HUES64 (cell line): ENCODE results near the gene MYH9.
"Not testable (repeated sequence)": the region's sequence is repeated elsewhere in the genome, so short reads cannot be mapped to it uniquely, and the experiment has no call there.

Experiments
- H3K27ac ChIP-seq: 2 replicates; pipeline ENCODE4 v1.7.0; 2013; ENCODE audit warnings: low read depth, low read length, inconsistent platforms
- H3K27me3 ChIP-seq: 2 replicates; pipeline ENCODE4 v1.6.1; 2013; ENCODE audit warnings: mild to moderate bottlenecking, low read length; ENCODE audit not compliant: insufficient read depth
- H3K36me3 ChIP-seq: 2 replicates; pipeline ENCODE4 v1.6.1; 2013; ENCODE audit warnings: mild to moderate bottlenecking, low read length; ENCODE audit not compliant: insufficient read depth
- H3K4me1 ChIP-seq: 2 replicates; pipeline ENCODE4 v1.6.1; 2013; ENCODE audit warnings: mild to moderate bottlenecking, low read length, moderate library complexity; ENCODE audit not compliant: insufficient read depth
- H3K4me3 ChIP-seq: 2 replicates; pipeline ENCODE4 v1.5.1; 2013; ENCODE audit warnings: mild to moderate bottlenecking, low read length, moderate library complexity
- H3K9ac ChIP-seq: 2 replicates; pipeline ENCODE4 v1.6.1; 2013; ENCODE audit warnings: mild to moderate bottlenecking, low read depth, low read length
- H3K9me3 ChIP-seq: 2 replicates; pipeline ENCODE4 v1.6.1; 2013; ENCODE audit warnings: low read depth, low read length; ENCODE audit not compliant: insufficient read depth
- WGBS: fragments of 150-250, 120-280 bp; methylation state at CpG from one replicate; pipeline ENCODE4 v1.1.7; 2013; ENCODE audit warnings: missing lambda C conversion rate; 5-methylcytosine and 5-hydroxymethylcytosine counted together

MYH9 gene

GRCh38 chr22:36252754-36253522 is 134.8 kb downstream of the MYH9 start, which contains the start of gene APOL1:
TSS of gene APOL1 (plus strand) at chr22:36253133. CDS start at chr22:36254956, 1,823 bp downstream.
- peaks cover 16% of the 10 kb centered on the region for H3K9me3 ChIP-seq
- peaks cover 6% of the 10 kb centered on the region for H3K4me1 ChIP-seq
- 90% methylated on average over 10 of the region's 10 CpGs for WGBS
- no peak within 1 kb of the TSS for H3K9ac ChIP-seq
- H3K4me3 ChIP-seq = no peak within 1 kb of the TSS
- H3K27me3 ChIP-seq = no peaks in the 10 kb centered on the region
- no peak within 1 kb of the TSS for H3K27ac ChIP-seq
- no peaks in the 10 kb centered on the region for H3K36me3 ChIP-seq

- H3K36me3 ChIP-seq, H3K27ac ChIP-seq, H3K9ac ChIP-seq, H3K4me1 ChIP-seq, H3K27me3 ChIP-seq, H3K4me3 ChIP-seq: not testable (repeated sequence)
- 96% methylated on average over 7 of the region's 7 CpGs for WGBS
- H3K9me3 ChIP-seq = peaks cover 16% of the 10 kb centered on the region
These were observed 135.7 kb downstream of the MYH9 start for GRCh38 chr22:36251979-36252608.

GRCh38 chr22:36250292-36250960 is 137.3 kb downstream of the MYH9 start:
- not testable (repeated sequence) for H3K27ac ChIP-seq, H3K36me3 ChIP-seq, H3K27me3 ChIP-seq, H3K4me1 ChIP-seq, H3K9ac ChIP-seq, H3K4me3 ChIP-seq
- 93% methylated on average over 24 of the region's 24 CpGs for WGBS
- H3K9me3 ChIP-seq = peaks cover 16% of the 10 kb centered on the region

- H3K27ac ChIP-seq = no peak overlapping the region
- no peaks in the 10 kb centered on the region for H3K27me3 ChIP-seq
- no peaks in the 10 kb centered on the region for H3K36me3 ChIP-seq
- 96% methylated on average over 2 of the region's 2 CpGs for WGBS
- H3K4me1 ChIP-seq = peaks cover 6% of the 10 kb centered on the region
- peaks cover 16% of the 10 kb centered on the region for H3K9me3 ChIP-seq
- H3K9ac ChIP-seq = no peak overlapping the region
- H3K4me3 ChIP-seq = no peak overlapping the region
These were observed 138.6 kb downstream of the MYH9 start for GRCh38 chr22:36249160-36249559.

GRCh38 chr22:36247955-36248354 is 139.8 kb downstream of the MYH9 start:
- peaks cover 16% of the 10 kb centered on the region for H3K9me3 ChIP-seq
- 97% methylated on average over 5 of the region's 5 CpGs for WGBS
- no peaks in the 10 kb centered on the region for H3K27me3 ChIP-seq

GRCh38 chr22:36246718-36247117 is 141.0 kb downstream of the MYH9 start:
- H3K27ac ChIP-seq = no peak overlapping the region
- no peak overlapping the region for H3K9ac ChIP-seq
- H3K4me3 ChIP-seq = no peak overlapping the region
- no peaks in the 10 kb centered on the region for H3K36me3 ChIP-seq
- 87% methylated on average over 3 of the region's 3 CpGs for WGBS
- no peaks in the 10 kb centered on the region for H3K27me3 ChIP-seq
- H3K4me1 ChIP-seq = peaks cover 6% of the 10 kb centered on the region
- H3K9me3 ChIP-seq = peaks cover 16% of the 10 kb centered on the region

More at GRCh38 chr22:36247955-36248354, 139.8 kb downstream of the MYH9 start:
- no peak overlapping the region for H3K27ac ChIP-seq
- peaks cover 6% of the 10 kb centered on the region for H3K4me1 ChIP-seq
- H3K4me3 ChIP-seq = no peak overlapping the region
- H3K36me3 ChIP-seq = no peaks in the 10 kb centered on the region
- no peak overlapping the region for H3K9ac ChIP-seq

- Histone ChIP-seq H3K4me3 (no peak overlapping the region), H3K27me3 (no peaks in the 10 kb centered on the region), H3K4me1 (no peaks in the 10 kb centered on the region), H3K27ac (no peak overlapping the region), H3K9ac (no peak overlapping the region), H3K9me3 (peaks cover 16% of the 10 kb centered on the region), H3K36me3 (no peaks in the 10 kb centered on the region)
- 87% methylated on average over 4 of the region's 4 CpGs for WGBS
These were observed 141.9 kb downstream of the MYH9 start for GRCh38 chr22:36245805-36246356.

GRCh38 chr22:36244522-36245391 is 143.0 kb downstream of the MYH9 start:
- H3K27ac ChIP-seq = no peak overlapping the region
- H3K9me3 ChIP-seq = peaks cover 16% of the 10 kb centered on the region
- no peak overlapping the region for H3K4me3 ChIP-seq
- 88% methylated on average over 5 of the region's 5 CpGs for WGBS
- H3K36me3 ChIP-seq = no peaks in the 10 kb centered on the region
- H3K4me1 ChIP-seq = peaks cover 3% of the 10 kb centered on the region; the same call in 1 of the 2 replicates
- H3K27me3 ChIP-seq = no peaks in the 10 kb centered on the region
- H3K9ac ChIP-seq = no peak overlapping the region

GRCh38 chr22:36243986-36244385 is 143.8 kb downstream of the MYH9 start:
- no peaks in the 10 kb centered on the region for H3K36me3 ChIP-seq
- H3K9me3 ChIP-seq = peaks cover 10% of the 10 kb centered on the region
- no peak overlapping the region for H3K27ac ChIP-seq
- H3K9ac ChIP-seq = no peak overlapping the region
- WGBS = 92% methylated on average over 5 of the region's 5 CpGs
- H3K27me3 ChIP-seq = no peaks in the 10 kb centered on the region
- H3K4me3 ChIP-seq = no peak overlapping the region
- H3K4me1 ChIP-seq = peaks cover 8% of the 10 kb centered on the region

- Histone ChIP-seq H3K4me1 (peaks cover 14% of the 10 kb centered on the region), H3K27ac (peak within 1 kb of the TSS; percentile 44; the same call in 1 of the 2 replicates), H3K4me3 (peak within 1 kb of the TSS; percentile 60), H3K36me3 (no peaks in the 10 kb centered on the region), H3K9me3 (no peaks in the 10 kb centered on the region), H3K27me3 (no peaks in the 10 kb centered on the region), H3K9ac (peak within 1 kb of the TSS; percentile 60)
- 18% methylated on average over 13 of the region's 13 CpGs for WGBS
These were observed 148.2 kb downstream of the MYH9 start, which contains the start of gene APOL2 for GRCh38 chr22:36239401-36240171. TSS of gene APOL2 (minus strand) at chr22:36239527. CDS start at chr22:36233162, 6,365 bp downstream.
